H1 (cell line): Measurements from ENCODE around the gene PDE9A. TPM values are rescaled to one million over a fixed set of nuclear protein-coding genes. Genes with fewer than 3 reads are reported as not detected.

Experiments used
- CTCF ChIA-PET: fragments of 300-600 bp; sonication (Branson Sonifier 250); formaldehyde crosslinking; loops from one replicate; lab custom pipeline; 2021; ENCODE audit not compliant: partially characterized antibody; lab: Charles Lee
- POLR2A ChIA-PET: fragments of 300-600 bp; sonication (Branson Sonifier 250); formaldehyde crosslinking; loops from one replicate; lab custom pipeline; 2021; ENCODE audit warnings: inconsistent platforms; ENCODE audit not compliant: partially characterized antibody; lab: Charles Lee
- DNase-seq, 2 experiments: peaks; one replicate each; pipeline versions ENCODE4 v3.0.0 to v3.0.0-alpha.2; 2010 to 2022; ENCODE audit warnings: low spot score in 2 of 2, low read depth in 1 of 2, mixed read lengths in 1 of 2
- FAIRE-seq: peaks from 2 replicates; lab custom pipeline; 2011; peaks lifted over from hg19 to GRCh38; lab: Jason Lieb, UNC
- H2AFZ ChIP-seq: 2 replicates; pipeline ENCODE4 v1.8.1; 2012; ENCODE audit warnings: low read length, inconsistent platforms
- H2AK5ac ChIP-seq: 2 replicates; pipeline ENCODE4 v1.6.1; 2013; ENCODE audit warnings: low read depth, low read length
- H2BK120ac ChIP-seq: replicated peaks from 2 replicates; pipeline ENCODE3; 2013; ENCODE audit warnings: low read depth, low read length, inconsistent platforms
- H2BK12ac ChIP-seq: 2 replicates; pipeline ENCODE4 v1.6.1; 2013; ENCODE audit warnings: low read depth, low read length
- H2BK15ac ChIP-seq: 2 replicates; pipeline ENCODE4 v1.6.1; 2013; ENCODE audit warnings: low read length
- H2BK20ac ChIP-seq: 2 replicates; pipeline ENCODE4 v1.6.1; 2013; ENCODE audit warnings: low read length
- H2BK5ac ChIP-seq: 2 replicates; pipeline ENCODE4 v1.6.1; 2013; ENCODE audit warnings: low read depth, low read length
- H3K14ac ChIP-seq: 2 replicates; pipeline ENCODE4 v1.6.1; 2013; ENCODE audit warnings: inconsistent platforms; ENCODE audit not compliant: insufficient read length
- H3K18ac ChIP-seq: 2 replicates; pipeline ENCODE4 v1.6.1; 2013; ENCODE audit warnings: low read length; ENCODE audit errors: extremely low read depth
- H3K23ac ChIP-seq: 2 replicates; pipeline ENCODE4 v1.6.1; 2013; ENCODE audit warnings: inconsistent platforms; ENCODE audit not compliant: insufficient read length
- H3K23me2 ChIP-seq: 2 replicates; pipeline ENCODE4 v1.6.1; 2013; ENCODE audit warnings: low read depth, low read length
- H3K27ac ChIP-seq: 2 replicates; pipeline ENCODE4 v1.6.1; 2011; ENCODE audit warnings: low read depth, low read length, inconsistent platforms
- H3K27me3 ChIP-seq, 4 experiments: replicated peaks in 1 of 4; 1 replicate in 1 of 4; 2 replicates in 3 of 4; pipeline versions ENCODE4 v1.6.1 to v1.8.1; 2011 to 2013; ENCODE audit warnings: low read length in 3 of 4, mild to moderate bottlenecking in 3 of 4, inconsistent platforms in 2 of 4, mixed read lengths in 2 of 4, moderate library complexity in 1 of 4; ENCODE audit not compliant: control insufficient read depth in 3 of 4, insufficient read depth in 3 of 4; ENCODE audit errors: extremely low read depth in 1 of 4
- H3K36me3 ChIP-seq, 4 experiments: 2 replicates each; pipeline versions ENCODE4 v1.6.1 to v1.8.1; 2011 to 2013; ENCODE audit warnings: mild to moderate bottlenecking in 4 of 4, low read length in 3 of 4, moderate library complexity in 2 of 4, control low read depth in 1 of 4, inconsistent platforms in 1 of 4; ENCODE audit not compliant: insufficient read depth in 4 of 4, control insufficient read depth in 2 of 4
- H3K4ac ChIP-seq: replicated peaks from 2 replicates; pipeline ENCODE3; 2013; ENCODE audit warnings: low read length, low read depth, mixed read lengths, inconsistent platforms; ENCODE audit not compliant: insufficient read length
- H3K4me1 ChIP-seq, 4 experiments: replicated peaks in 1 of 4; 1 replicate in 1 of 4; 2 replicates in 3 of 4; pipeline versions ENCODE4 v1.6.1 to v1.8.1; 2011 to 2013; ENCODE audit warnings: low read length in 3 of 4, inconsistent platforms in 2 of 4, mixed read lengths in 1 of 4; ENCODE audit not compliant: insufficient read depth in 4 of 4, control insufficient read depth in 3 of 4
- H3K4me2 ChIP-seq, 2 experiments: 2 replicates each; pipeline versions ENCODE4 v1.6.1 to v1.8.1; 2011 to 2013; ENCODE audit warnings: low read depth in 2 of 2, low read length in 2 of 2, control low read depth in 1 of 2, inconsistent platforms in 1 of 2, mild to moderate bottlenecking in 1 of 2; ENCODE audit not compliant: insufficient read depth in 1 of 2
- H3K4me3 ChIP-seq, 4 experiments: fragments of 200-600, 300-600 bp in 1 of 4; sonication (generic), shearing (Covaris generic), sonication (Bioruptor Twin) in 1 of 4; 2 replicates each; pipeline versions ENCODE4 v1.5.1 to v1.8.1; 2011 to 2016; ENCODE audit warnings: low read length in 4 of 4, low read depth in 3 of 4, control low read depth in 2 of 4, inconsistent platforms in 2 of 4, mild to moderate bottlenecking in 2 of 4, mixed read lengths in 1 of 4, moderate library complexity in 1 of 4; ENCODE audit not compliant: insufficient read depth in 2 of 4; ENCODE audit errors: extremely low read depth in 1 of 4
- H3K56ac ChIP-seq: replicated peaks from 2 replicates; pipeline ENCODE3; 2013; ENCODE audit warnings: low read depth, mild to moderate bottlenecking, mixed read lengths, low read length, inconsistent platforms; ENCODE audit not compliant: insufficient read length
- H3K79me1 ChIP-seq: 2 replicates; pipeline ENCODE4 v1.6.1; 2013; ENCODE audit warnings: low read depth, low read length, control low read depth
- H3K79me2 ChIP-seq, 2 experiments: 2 replicates each; pipeline versions ENCODE4 v1.6.1 to v1.8.1; 2012 to 2013; ENCODE audit warnings: low read length in 2 of 2, mild to moderate bottlenecking in 2 of 2, inconsistent platforms in 1 of 2; ENCODE audit not compliant: insufficient read depth in 2 of 2, control insufficient read depth in 1 of 2
- H3K9ac ChIP-seq, 4 experiments: replicated peaks in 1 of 4; 1 replicate in 1 of 4; 2 replicates in 3 of 4; pipeline versions ENCODE4 v1.6.1 to v1.8.1; 2011 to 2013; ENCODE audit warnings: low read depth in 3 of 4, low read length in 3 of 4, control low read depth in 2 of 4, mild to moderate bottlenecking in 2 of 4, moderate library complexity in 2 of 4, inconsistent platforms in 1 of 4; ENCODE audit errors: extremely low read depth in 1 of 4
- H3K9me3 ChIP-seq, 2 experiments: 2 replicates each; pipeline versions ENCODE4 v1.6.1 to v1.8.1; 2012 to 2013; ENCODE audit warnings: mild to moderate bottlenecking in 2 of 2, moderate library complexity in 2 of 2, control low read depth in 1 of 2, inconsistent platforms in 1 of 2, low read depth in 1 of 2, low read length in 1 of 2, mixed read lengths in 1 of 2; ENCODE audit not compliant: insufficient read depth in 2 of 2
- H4K20me1 ChIP-seq, 2 experiments: replicated peaks in 1 of 2; 2 replicates each; pipeline versions ENCODE3 to v1.8.1; 2011 to 2013; ENCODE audit warnings: inconsistent platforms in 2 of 2, low read length in 2 of 2, mild to moderate bottlenecking in 1 of 2; ENCODE audit not compliant: insufficient read depth in 2 of 2, control insufficient read depth in 1 of 2
- H4K5ac ChIP-seq: 2 replicates; pipeline ENCODE4 v1.6.1; 2013; ENCODE audit warnings: low read length, low read depth, mixed read lengths, inconsistent platforms; ENCODE audit not compliant: insufficient read length
- H4K8ac ChIP-seq: 2 replicates; pipeline ENCODE4 v1.8.0; 2013; ENCODE audit warnings: mild to moderate bottlenecking, moderate library complexity, low read length, inconsistent platforms; ENCODE audit not compliant: insufficient read depth; ENCODE audit errors: extremely low read depth
- H4K91ac ChIP-seq: replicated peaks from 2 replicates; pipeline ENCODE3; 2013; ENCODE audit warnings: low read length, mixed read lengths, inconsistent platforms; ENCODE audit not compliant: insufficient read length
- BCL11A ChIP-seq, 2 experiments: IDR thresholded peaks; one replicate each; pipeline ENCODE4 v1.6.1; 2011; ENCODE audit warnings: low read depth in 2 of 2, low read length in 2 of 2, mild to moderate bottlenecking in 2 of 2
- FOSL1 ChIP-seq: IDR thresholded peaks from 2 replicates; pipeline ENCODE4 v1.6.1; 2011; ENCODE audit warnings: mild to moderate bottlenecking, low read depth, low read length, moderate library complexity; ENCODE audit not compliant: insufficient read depth
- JUND ChIP-seq: IDR thresholded peaks from 2 replicates; pipeline ENCODE4 v1.6.1; 2011; ENCODE audit warnings: mild to moderate bottlenecking, improper control_type of control experiment, low read length
- POLR2A ChIP-seq, 2 experiments: IDR thresholded peaks; 1 replicate in 1 of 2; 2 replicates in 1 of 2; pipeline ENCODE4 v1.6.1; 2011; ENCODE audit warnings: low read depth in 2 of 2, low read length in 2 of 2, mild to moderate bottlenecking in 2 of 2; ENCODE audit errors: control extremely low read depth in 1 of 2
- POU5F1 ChIP-seq: IDR thresholded peaks from 2 replicates; pipeline ENCODE4 v1.6.1; 2011; ENCODE audit warnings: low read depth, mild to moderate bottlenecking, low read length, moderate library complexity
- WGBS, 2 experiments: shearing (Covaris generic) in 1 of 2; methylation state at CpG; one replicate each; pipeline versions ENCODE4 v1.1.6 to v1.1.7; 2013 to 2015; ENCODE audit warnings: low lambda C conversion rate in 2 of 2, mixed read lengths in 2 of 2, inconsistent platforms in 1 of 2, low coverage in 1 of 2, missing lambda C conversion rate in 1 of 2; ENCODE audit not compliant: insufficient replicate concordance in 2 of 2, insufficient coverage in 1 of 2, insufficient read length in 1 of 2; ENCODE audit errors: extremely low coverage in 1 of 2, missing lambda C conversion rate in 1 of 2; 5-methylcytosine and 5-hydroxymethylcytosine counted together
- polyA plus RNA-seq, 7 experiments: library from polyadenylated mRNA; depleted of rRNA in 3 of 7; stranded (reverse) in 5 of 7; unstranded in 2 of 7; fragments of >200 nt in 5 of 7; fragments of 200-250 nt in 2 of 7; gene quantifications; 1 replicate in 5 of 7; 2 replicates in 1 of 7; 4 replicates in 1 of 7; pipeline versions ENCODE4 v1.2.1 to v1.2.3, GENCODE V29; 2011 to 2013; ENCODE audit warnings: missing spikeins in 2 of 7, mixed read lengths in 2 of 7
- total RNA-seq: library from RNA; stranded (reverse); fragmentation: NEBNext Ultra II Directional; extraction: Animal tissue kit (Norgen Biotek cat#: 25700); gene quantifications from 2 replicates; pipeline ENCODE4 v1.2.1, GENCODE V29; 2021

Gene PDE9A
- total and polyA plus RNA-seq, 2 of the 8 experiments (the other 6 are each of a cell fraction or from before 2014, with no cell fraction given) = 39.2 to 45.9 TPM

DNA sequence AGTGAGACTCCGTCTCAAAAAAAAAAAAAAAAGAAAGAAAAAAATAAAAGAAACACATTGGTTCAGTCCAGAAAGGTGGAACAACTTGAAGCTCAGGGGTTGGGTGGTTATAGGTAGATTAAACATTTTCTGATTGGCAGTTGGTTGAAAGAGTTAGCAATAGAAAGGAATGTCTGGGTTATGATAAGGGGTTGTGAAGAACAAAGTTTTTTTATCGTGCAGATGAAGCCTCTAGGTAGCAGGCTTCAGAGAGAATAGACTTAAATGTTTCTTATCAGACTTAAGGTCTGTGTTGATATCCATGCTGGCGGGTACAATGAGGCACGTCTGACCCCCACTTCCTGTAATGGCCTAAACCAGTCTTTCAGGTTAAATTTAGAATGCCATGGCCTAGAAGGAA, 45.0 kb upstream of the PDE9A start:
- Histone ChIP-seq H3K79me2 (no peaks in the 10 kb centered on the region), H2BK120ac (no peak overlapping the region), H3K18ac (no peak overlapping the region), H3K4ac (no peak overlapping the region), H2BK12ac (no peak overlapping the region), H4K91ac (no peak overlapping the region), H3K23ac (no peak overlapping the region), H3K9me3 (no peaks in the 10 kb centered on the region), H2BK5ac (no peak overlapping the region), H4K5ac (no peak overlapping the region), H3K14ac (no peak overlapping the region), H2BK15ac (no peak overlapping the region), H3K23me2 (no peaks in the 10 kb centered on the region), H3K36me3 (no peaks in the 10 kb centered on the region), H4K20me1 (no peaks in the 10 kb centered on the region), H3K4me2 (no peak overlapping the region), H2AFZ (no peak overlapping the region), H4K8ac (no peak overlapping the region), H3K27me3 (peaks cover 0 to 2% (median under 1%) of the 10 kb centered on the region in 4 experiments; a peak in 2 of 7 replicates), H3K9ac (no peak overlapping the region), H2AK5ac (no peak overlapping the region), H3K56ac (no peak overlapping the region), H3K79me1 (no peaks in the 10 kb centered on the region), H2BK20ac (no peak overlapping the region), H3K4me1 (no peaks in the 10 kb centered on the region), H3K27ac (no peak overlapping the region), H3K4me3 (no peak overlapping the region)
- no peak for FAIRE-seq
- WGBS, 2 experiments = 86% methylated on average over 3 of the region's 4 CpGs; no CpG with 5 or more reads in 1 of the 2 experiments
- ChIA-PET CTCF (no interaction called here), POLR2A (no interaction called here)
- TF ChIP-seq BCL11A (IDR thresholded peaks at IDR 0.05; ENCODE audit: low read depth in 2 of 2, low read length in 2 of 2) = no peak
- no peak for TF ChIP-seq JUND
- no peak for TF ChIP-seq FOSL1
- no peak for TF ChIP-seq POLR2A (IDR thresholded peaks at IDR 0.05; ENCODE audit: control extremely low read depth in 1 of 2, low read depth in 2 of 2, low read length in 2 of 2)
- TF ChIP-seq POU5F1 = no peak
- no peak for DNase-seq
